IgD-negative memory B cell (primary cell): ENCODE measurements around the gene MAPK8. TPM values are rescaled to one million over a fixed set of nuclear protein-coding genes. Genes with fewer than 3 reads are reported as not detected.

Experiments used
- H3K27ac Mint-ChIP-seq, 3 donors: one replicate each; pipeline ENCODE4 v1.8.0; 2020 to 2022; ENCODE audit warnings: mild to moderate bottlenecking in 3 of 3, mixed read lengths in 3 of 3, moderate library complexity in 1 of 3
- H3K27me3 Mint-ChIP-seq: one replicate; pipeline ENCODE4 v1.8.0; 2021; ENCODE audit warnings: mixed read lengths
- H3K36me3 Mint-ChIP-seq: one replicate; pipeline ENCODE4 v1.8.0; 2020; ENCODE audit warnings: mild to moderate bottlenecking, mixed read lengths
- H3K4me1 Mint-ChIP-seq, 3 donors: one replicate each; pipeline ENCODE4 v1.8.0; 2020 to 2022; ENCODE audit warnings: mixed read lengths in 3 of 3, mild to moderate bottlenecking in 1 of 3
- H3K4me3 Mint-ChIP-seq, 4 donors: one replicate each; pipeline ENCODE4 v1.8.0; 2020 to 2022; ENCODE audit warnings: mild to moderate bottlenecking in 4 of 4, mixed read lengths in 4 of 4, moderate library complexity in 3 of 4
- H3K9me3 Mint-ChIP-seq, 3 donors: one replicate each; pipeline ENCODE4 v1.8.0; 2020 to 2021; ENCODE audit warnings: mixed read lengths in 3 of 3, mild to moderate bottlenecking in 1 of 3
- polyA plus RNA-seq: library from polyadenylated mRNA; unstranded; fragments of 300-500 nt; fragmentation: Illumina TruSeq; gene quantifications from one replicate; pipeline ENCODE4 v1.2.3, GENCODE V29; 2021

MAPK8 gene
- polyA plus RNA-seq, 1 donor from 2014 or later = 9.3 TPM

GRCh38 chr10:48444861-48445841 lies 138.7 kb downstream of the MAPK8 start:
- no peaks in the 10 kb centered on the region for H3K9me3 Mint-ChIP-seq
- no peaks in the 10 kb centered on the region for H3K27me3 Mint-ChIP-seq
- H3K27ac Mint-ChIP-seq = no peak overlapping the region
- no peak overlapping the region for H3K4me3 Mint-ChIP-seq
- H3K4me1 Mint-ChIP-seq = no peaks in the 10 kb centered on the region
- H3K36me3 Mint-ChIP-seq = no peaks in the 10 kb centered on the region

GRCh38 chr10:48445932-48446331 lies 139.5 kb downstream of the MAPK8 start:
- H3K27me3 Mint-ChIP-seq = no peaks in the 10 kb centered on the region
- no peaks in the 10 kb centered on the region for H3K4me1 Mint-ChIP-seq
- H3K27ac Mint-ChIP-seq = no peak overlapping the region
- H3K36me3 Mint-ChIP-seq = no peaks in the 10 kb centered on the region
- H3K4me3 Mint-ChIP-seq = no peak overlapping the region
- H3K9me3 Mint-ChIP-seq = no peaks in the 10 kb centered on the region

GRCh38 chr10:48446785-48447184 lies 140.3 kb downstream of the MAPK8 start:
- Mint-ChIP-seq H3K27ac (no peak overlapping the region), H3K4me3 (no peak overlapping the region), H3K4me1 (no peaks in the 10 kb centered on the region), H3K27me3 (no peaks in the 10 kb centered on the region), H3K36me3 (no peaks in the 10 kb centered on the region), H3K9me3 (no peaks in the 10 kb centered on the region)

- Mint-ChIP-seq H3K27ac (no peak overlapping the region), H3K9me3 (no peaks in the 10 kb centered on the region), H3K4me1 (no peaks in the 10 kb centered on the region), H3K27me3 (no peaks in the 10 kb centered on the region), H3K36me3 (no peaks in the 10 kb centered on the region), H3K4me3 (peak overlapping the region in 1 of 4 donors; percentile 47)
Observed at GRCh38 chr10:48447356-48448215, 141.1 kb downstream of the MAPK8 start.

- Mint-ChIP-seq H3K9me3 (no peaks in the 10 kb centered on the region), H3K4me3 (peak overlapping the region in 1 of 4 donors; percentile 32), H3K4me1 (no peaks in the 10 kb centered on the region), H3K27me3 (no peaks in the 10 kb centered on the region), H3K36me3 (no peaks in the 10 kb centered on the region), H3K27ac (peak overlapping the region in 1 of 3 donors; percentile 42)
Observed at GRCh38 chr10:48448796-48449195, 142.3 kb downstream of the MAPK8 start.

GRCh38 chr10:48449501-48450232 lies 143.2 kb downstream of the MAPK8 start:
- H3K27ac Mint-ChIP-seq = no peak overlapping the region
- H3K9me3 Mint-ChIP-seq = no peaks in the 10 kb centered on the region
- no peak overlapping the region for H3K4me3 Mint-ChIP-seq
- peaks cover 2% of the 10 kb centered on the region for H3K27me3 Mint-ChIP-seq
- no peaks in the 10 kb centered on the region for H3K4me1 Mint-ChIP-seq
- no peaks in the 10 kb centered on the region for H3K36me3 Mint-ChIP-seq

GRCh38 chr10:48450233-48450740 lies 143.8 kb downstream of the MAPK8 start:
- H3K4me3 Mint-ChIP-seq = no peak overlapping the region
- no peaks in the 10 kb centered on the region for H3K36me3 Mint-ChIP-seq
- peaks cover 2% of the 10 kb centered on the region for H3K27me3 Mint-ChIP-seq
- no peaks in the 10 kb centered on the region for H3K4me1 Mint-ChIP-seq
- no peaks in the 10 kb centered on the region for H3K9me3 Mint-ChIP-seq
- no peak overlapping the region for H3K27ac Mint-ChIP-seq

GRCh38 chr10:48450741-48451466 lies 144.4 kb downstream of the MAPK8 start:
- Mint-ChIP-seq H3K4me1 (no peaks in the 10 kb centered on the region), H3K4me3 (no peak overlapping the region), H3K27me3 (peaks cover 2% of the 10 kb centered on the region), H3K9me3 (no peaks in the 10 kb centered on the region), H3K27ac (no peak overlapping the region), H3K36me3 (no peaks in the 10 kb centered on the region)

- Mint-ChIP-seq H3K27me3 (peaks cover 8% of the 10 kb centered on the region), H3K27ac (no peak overlapping the region), H3K9me3 (no peaks in the 10 kb centered on the region), H3K4me3 (no peak overlapping the region), H3K4me1 (peaks cover 0 to 3% (median 0%) of the 10 kb centered on the region in 3 donors), H3K36me3 (no peaks in the 10 kb centered on the region)
Observed at GRCh38 chr10:48451969-48452878, 145.7 kb downstream of the MAPK8 start.

GRCh38 chr10:48452879-48453412 lies 146.5 kb downstream of the MAPK8 start:
- Mint-ChIP-seq H3K4me3 (no peak overlapping the region), H3K27me3 (peaks cover 8% of the 10 kb centered on the region), H3K4me1 (peaks cover 0 to 3% (median 0%) of the 10 kb centered on the region in 3 donors), H3K9me3 (no peaks in the 10 kb centered on the region), H3K27ac (no peak overlapping the region), H3K36me3 (no peaks in the 10 kb centered on the region)

GRCh38 chr10:48453451-48454301 lies 147.2 kb downstream of the MAPK8 start:
- Mint-ChIP-seq H3K4me1 (peaks cover 0 to 3% (median 0%) of the 10 kb centered on the region in 3 donors), H3K4me3 (no peak overlapping the region), H3K36me3 (no peaks in the 10 kb centered on the region), H3K27me3 (peaks cover 8% of the 10 kb centered on the region), H3K27ac (no peak overlapping the region), H3K9me3 (no peaks in the 10 kb centered on the region)

GRCh38 chr10:48454302-48455054 lies 148.0 kb downstream of the MAPK8 start:
- Mint-ChIP-seq H3K27me3 (peaks cover 8% of the 10 kb centered on the region), H3K4me3 (no peak overlapping the region), H3K36me3 (no peaks in the 10 kb centered on the region), H3K9me3 (no peaks in the 10 kb centered on the region), H3K27ac (no peak overlapping the region), H3K4me1 (peaks cover 0 to 3% (median 0%) of the 10 kb centered on the region in 3 donors)
